NCI-H1930 (cell line): ENCODE data around the gene CHN1.

Experiments
- DNase-seq, 2 experiments: peaks; one replicate each; lab custom pipeline; 2025; lab: John Stamatoyannopoulos, UW

The CHN1 gene

DNA sequence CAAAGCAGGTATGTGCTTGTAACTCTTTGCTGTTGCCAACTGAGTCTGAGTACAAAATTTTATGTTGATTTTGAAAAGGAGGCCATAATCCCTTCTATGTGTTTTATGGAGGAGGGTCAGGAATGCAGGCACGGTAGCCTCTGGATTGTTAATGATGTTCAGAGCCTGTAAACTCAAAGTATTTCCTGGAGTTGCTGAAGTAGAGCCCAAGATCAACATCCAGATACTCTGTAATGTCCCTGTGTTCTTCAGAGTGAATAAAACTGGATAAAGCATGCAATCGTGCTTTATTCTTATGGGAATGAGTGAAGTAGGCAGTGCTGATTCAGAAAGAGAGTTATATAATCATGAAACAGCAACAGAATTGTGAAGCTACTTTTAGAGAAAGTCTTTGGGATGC, 179.1 kb downstream of the CHN1 start:
- no peak for DNase-seq

DNA sequence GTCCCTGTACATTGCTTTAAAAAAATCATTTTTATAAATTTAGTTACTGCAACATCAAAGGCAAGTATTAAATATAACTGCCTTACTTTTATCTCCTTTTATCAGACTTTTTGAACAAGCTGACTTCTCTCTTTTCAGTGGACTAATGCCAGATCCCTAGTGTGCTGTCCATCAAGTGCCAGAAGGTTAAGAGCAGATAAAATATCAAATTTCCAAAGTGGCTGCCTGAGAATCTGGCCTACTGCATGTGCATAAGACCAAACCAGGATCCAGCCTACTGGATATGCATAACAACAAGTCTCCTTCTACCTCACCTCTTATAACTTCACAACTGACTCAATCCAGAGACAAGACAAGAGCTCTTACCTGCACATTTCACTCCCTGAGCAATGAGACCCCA, 181.1 kb downstream of the CHN1 start:
- no peak for DNase-seq

DNA sequence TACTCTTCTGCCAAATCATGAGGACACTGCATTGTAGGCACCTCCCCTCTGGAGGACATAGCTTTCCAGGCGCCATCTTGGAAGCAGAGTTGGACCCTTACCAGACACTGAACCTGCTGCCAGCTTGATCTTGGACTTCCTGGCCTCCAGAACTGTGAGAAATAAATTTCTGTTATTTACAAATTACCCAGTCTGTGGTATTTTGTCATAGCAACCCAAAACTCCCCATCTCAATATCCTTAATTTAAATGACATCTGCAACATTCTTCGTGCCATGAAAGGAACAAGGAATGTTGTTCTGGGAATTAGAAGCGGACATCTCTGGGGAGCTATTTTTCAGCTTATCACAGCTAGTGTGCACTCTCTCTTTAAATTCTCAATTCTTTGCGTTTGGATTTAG, 183.6 kb downstream of the CHN1 start:
- DNase-seq: no peak

DNA sequence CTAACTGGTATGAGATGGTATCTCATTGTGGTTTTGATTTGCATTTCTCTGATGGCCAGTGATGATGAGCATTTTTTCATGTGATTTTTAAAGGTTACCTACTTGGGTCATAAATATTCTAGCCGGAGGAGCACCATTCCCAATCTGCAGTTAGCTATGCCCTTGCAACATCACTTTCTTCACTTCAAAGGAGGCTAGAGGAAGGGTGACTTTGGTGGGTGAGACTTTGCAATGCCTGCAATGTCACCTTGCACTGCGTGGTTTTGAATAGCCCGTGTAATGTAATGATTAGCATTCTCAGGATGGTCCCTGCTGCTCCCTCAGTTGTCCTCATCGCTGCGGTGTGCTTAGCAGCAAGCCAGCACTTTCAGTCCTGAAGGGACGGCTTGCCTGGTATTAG, 184.8 kb downstream of the CHN1 start:
- DNase-seq: no peak

DNA sequence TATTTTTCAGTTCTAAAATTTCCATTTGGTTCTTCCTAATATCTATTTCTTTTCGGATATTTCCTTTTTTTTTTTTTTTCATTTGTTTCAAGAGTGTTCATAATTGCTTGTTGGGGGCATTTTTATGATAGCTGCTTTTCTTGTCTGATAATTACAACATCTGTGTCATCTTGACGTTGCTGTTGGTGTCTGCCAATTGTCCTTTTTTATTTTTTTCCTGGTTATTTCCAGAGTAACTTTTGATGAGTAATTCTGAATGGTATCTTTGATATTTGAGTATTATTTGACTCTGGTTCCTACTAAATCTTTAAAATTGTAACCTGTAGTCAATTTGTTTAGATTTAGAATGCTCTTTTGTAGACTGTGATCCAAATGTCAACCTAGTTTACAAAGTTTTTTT, 189.7 kb downstream of the CHN1 start:
- no peak for DNase-seq

DNA sequence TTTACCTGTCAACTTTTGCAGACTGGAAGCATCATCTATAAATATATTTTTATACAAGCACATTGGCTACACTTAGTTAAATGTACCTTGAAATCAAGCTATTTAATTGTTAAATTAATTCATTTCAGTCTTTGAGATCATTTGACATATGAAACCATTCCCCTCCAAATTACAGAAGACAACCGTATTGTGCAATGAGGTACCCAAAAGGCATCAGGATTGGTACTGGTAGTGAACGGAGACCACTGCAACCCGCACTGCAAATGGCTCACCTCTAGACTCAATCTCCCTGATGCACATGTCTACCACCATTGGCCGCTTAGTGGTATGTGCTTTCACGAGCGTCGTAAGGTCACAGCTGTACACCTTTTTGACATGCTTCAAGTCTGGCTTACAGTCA, 193.1 kb downstream of the CHN1 start:
- no peak for DNase-seq

DNA sequence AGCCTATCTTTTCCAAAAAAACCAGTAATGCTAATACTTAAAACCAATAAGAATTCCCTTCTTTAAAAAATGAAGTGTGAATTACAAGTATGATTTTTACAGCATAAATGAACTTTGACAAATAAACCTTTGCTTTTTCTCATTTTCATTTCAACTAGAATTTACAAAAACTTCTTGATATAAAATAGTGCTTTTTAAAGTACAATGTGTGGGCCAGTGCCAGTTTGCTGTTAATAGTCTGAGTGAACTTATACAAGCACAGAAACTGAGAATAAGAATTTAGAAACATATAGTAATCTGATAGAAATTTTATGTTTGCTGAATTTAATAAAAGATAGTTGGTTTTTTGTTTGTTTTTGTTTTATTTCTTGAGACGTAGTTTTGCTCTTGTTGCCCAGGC, 197.2 kb downstream of the CHN1 start:
- no peak for DNase-seq

DNA sequence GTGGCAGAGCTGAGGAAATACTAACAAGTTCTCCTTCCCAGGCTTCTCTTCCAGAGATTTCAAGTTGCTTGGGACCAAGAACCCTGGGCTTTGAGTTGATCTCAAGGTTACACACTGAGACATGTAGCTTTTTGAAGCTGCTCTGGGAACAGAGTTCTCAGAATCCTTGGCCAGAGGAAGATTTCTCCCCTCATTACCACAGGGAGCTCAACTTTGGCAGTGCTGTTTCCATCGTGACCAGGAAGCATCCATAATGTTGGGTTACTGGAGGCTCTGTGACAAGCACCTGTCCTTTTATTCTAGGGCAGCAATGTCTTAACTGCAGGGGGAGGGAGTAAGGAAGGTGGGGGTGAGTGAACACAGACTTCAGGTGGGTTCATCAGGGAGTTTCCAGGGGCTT, 199.4 kb downstream of the CHN1 start:
- no peak for DNase-seq

DNA sequence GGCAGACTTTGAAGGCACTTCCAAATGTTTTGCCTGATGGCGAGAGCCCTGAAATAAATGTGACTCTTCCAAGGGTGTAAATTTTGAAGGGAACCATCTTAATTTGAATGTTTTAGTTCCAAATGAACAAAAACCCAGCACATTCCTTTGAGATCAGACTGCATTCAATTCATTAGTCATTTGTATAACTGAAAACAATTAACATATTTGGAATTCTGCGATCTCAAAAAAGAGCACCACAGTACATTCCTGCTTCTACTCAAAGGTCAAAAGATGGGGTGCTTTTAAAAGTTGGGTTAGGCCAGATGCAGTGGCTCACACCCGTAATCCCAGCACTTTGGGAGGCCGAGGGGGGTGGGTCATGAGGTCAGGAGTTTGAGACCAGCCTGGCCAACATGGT, 202.7 kb downstream of the CHN1 start:
- DNase-seq: no peak

DNA sequence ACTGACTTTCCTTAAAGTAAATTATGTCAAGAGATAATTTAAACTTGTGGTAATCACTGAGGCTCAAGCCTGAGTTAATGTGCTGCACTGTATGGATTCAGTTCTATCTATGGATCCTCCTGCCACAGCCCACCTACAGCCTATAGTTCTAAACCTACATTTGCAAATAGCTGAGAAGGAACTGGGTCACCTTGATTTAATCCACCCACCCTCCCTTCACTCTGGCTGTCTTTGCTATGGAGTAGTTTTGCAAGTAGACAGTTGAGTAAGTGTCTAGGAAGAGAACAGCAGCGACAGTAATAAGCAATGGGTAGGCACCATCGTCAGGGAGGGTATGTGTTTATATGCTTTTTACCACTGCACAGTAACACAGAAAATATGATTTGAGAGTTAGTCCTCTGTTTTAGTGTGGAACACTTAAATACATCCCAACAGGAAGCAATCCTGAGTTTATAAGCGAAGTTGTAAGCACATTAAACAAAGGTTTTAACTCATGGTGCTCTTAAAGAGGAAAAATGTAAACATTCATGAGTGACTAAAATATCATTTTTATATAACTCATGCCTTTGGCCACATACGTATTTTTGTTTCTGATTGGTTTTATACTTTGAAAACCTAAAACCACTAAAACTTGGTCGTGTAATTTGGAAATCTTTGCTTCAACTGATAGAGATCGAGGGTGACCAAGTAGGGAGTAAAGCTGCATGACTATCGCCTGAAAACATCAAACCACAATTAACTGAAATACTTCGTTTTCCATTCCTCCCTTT, 204.6 kb downstream of the CHN1 start:
- DNase-seq: no peak

DNA sequence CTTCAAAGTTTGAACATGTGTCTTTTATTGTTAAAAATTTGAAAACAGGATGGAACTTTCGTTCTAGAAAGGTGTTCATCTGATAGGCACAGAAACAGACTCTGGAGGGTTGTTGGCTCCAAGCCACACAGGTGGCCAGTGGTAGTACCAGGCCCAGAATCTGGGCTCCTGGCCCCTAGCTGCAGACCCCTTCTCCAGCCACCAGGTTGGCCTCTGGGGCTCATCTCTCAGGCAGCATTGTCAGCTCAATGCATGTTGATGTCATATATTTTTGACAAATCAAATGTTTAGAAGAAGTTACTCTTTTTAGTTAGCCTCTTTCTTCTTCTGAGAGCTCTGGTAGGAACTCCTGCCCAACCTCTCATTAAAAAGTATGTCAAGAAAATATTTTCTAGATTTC, 206.4 kb downstream of the CHN1 start:
- no peak for DNase-seq

DNA sequence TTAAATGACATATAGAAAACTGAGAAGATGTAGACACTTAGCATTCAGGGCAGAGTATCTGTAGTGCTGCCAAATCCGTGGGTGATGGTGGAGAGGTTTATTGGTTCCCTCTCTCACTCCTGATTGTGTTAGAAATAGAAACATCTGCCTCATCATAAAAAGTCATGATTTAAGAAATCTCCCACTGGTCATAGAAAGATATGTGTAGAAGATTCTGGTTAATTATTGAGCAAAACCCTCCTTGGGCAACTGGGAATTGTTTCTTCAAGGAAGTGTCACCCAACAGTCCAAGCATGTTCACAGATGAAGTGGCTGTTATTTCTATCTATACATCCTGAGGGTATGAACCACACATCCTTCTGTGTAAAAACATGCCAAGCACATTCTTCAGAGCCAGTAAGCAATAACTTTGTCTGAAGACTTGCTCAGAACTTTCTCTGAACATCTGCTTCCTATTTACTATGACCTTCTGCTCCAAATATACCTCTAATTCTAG, 207.4 kb downstream of the CHN1 start:
- no peak for DNase-seq

DNA sequence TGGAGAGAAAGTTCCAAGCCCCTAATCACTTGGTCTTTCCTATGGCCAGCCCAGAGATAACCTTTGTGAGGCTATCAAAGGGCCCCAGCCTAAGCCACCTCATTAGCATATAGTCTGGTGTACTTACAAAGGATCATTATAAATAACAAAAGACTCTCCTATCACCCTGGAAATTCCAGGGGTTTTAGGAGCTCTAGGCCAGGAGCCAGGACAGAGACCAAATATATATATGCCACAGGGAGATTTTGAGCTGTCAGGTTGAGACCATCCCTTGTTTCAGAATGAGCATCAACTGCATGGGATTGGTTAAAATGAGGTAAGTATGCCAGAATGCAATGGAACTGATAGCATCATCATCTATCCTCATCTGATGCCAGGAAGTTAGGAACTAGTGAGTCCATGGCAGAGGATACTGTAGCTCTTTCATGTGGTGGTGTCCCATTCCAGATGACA, 208.8 kb downstream of the CHN1 start:
- no peak for DNase-seq

DNA sequence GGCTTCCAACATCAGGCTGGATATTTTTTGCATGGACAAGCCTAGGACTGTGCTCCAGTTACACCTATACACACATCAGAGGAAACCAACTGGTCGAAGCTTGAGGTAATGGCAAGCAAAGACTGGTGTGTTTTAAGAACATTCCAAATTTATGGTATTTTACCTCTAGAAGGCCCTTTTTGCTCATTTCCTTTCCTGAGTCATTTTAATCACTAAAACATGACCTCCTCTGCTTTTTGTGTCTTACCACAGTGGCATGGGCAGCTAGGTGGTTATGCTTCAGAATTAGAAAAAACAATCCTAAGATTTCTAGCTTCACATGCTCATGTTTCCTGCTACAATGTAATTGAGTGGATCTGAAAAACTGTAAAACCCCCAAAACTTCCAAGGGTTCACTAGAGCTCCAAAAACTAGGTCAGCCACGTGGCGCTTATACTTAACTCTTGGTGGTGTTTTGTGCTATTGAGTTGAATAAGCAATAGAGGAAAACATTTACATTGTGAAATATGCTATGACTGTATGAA, 210.3 kb downstream of the CHN1 start:
- no peak for DNase-seq

DNA sequence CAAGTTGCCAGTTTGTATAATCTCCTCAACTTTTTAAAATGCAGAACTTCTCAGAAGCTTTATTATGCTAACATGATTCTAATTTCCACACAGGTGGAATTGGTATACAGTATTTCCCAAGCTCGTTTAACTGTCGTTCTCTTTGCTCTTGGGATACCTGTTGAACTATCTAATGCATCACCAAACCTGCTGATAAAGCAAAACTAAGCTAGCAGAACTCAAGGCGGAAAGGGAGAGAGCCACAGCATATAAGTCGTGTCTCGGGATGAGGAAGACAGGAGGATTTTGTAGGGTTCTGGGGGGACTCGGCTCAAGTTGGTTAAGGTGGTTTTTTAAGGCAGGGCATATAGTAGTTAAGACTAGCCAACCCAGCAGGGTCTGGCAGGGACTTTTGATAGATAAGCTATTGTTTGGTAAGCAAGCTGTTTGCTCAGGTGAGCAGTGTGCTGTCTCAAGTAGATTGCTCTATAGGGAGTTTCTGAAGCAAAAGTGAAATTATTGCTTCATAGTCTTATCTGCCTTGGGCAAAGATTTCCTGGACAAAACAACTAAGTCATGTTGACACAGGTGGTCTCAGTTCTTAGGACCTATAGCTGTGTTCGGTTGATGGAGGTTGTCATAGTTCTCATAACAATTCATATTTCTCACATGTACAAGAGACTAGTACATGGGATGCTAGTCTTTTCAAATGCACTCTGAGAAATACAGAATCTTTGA, 212.7 kb downstream of the CHN1 start:
- DNase-seq: no peak

DNA sequence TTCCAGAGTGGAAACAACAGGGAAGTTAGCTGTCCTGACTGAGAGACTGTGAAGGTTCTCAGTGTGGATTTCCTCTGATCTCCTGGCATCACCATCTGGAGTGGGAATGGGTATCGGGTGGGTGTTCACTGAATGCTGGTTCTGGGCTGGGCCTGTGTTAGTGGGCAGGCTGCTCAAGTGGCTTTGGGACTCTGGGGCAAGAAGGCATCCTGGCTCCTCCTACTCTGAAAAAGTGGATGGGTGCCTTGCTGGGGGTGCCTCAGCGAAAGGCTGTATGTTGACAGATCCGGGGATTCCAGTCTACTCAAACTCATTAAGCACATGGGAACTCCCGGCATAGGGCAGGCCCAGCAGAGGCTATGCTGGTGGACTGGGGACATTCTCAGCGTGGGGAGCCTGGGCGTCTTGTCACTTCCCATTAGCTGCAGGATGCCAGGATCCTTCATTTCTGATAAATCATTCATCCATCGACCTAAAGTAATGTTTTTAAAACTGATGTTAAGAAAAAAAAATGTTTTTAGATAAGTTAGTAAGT, 213.4 kb downstream of the CHN1 start:
- DNase-seq: no peak

DNA sequence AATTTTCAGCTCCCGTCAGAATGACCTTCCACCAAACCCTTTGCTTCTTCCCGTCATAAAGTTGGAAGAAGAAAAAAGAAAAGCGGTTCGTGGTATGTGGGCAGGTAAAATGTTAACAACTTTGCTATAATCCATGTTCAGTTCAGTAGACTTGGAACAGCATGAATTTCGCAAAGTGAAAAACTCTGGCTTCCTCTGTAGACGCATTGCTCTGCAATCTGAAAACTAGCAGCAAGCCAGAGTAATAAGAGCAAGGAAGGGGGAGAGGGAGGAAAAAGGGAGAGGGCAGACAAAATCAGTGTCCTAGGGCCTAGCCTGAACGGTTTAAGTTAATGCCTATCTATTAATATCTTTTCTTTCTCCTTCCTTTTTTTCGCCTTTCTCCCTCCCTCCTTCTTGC, 214.2 kb downstream of the CHN1 start:
- no peak for DNase-seq

DNA sequence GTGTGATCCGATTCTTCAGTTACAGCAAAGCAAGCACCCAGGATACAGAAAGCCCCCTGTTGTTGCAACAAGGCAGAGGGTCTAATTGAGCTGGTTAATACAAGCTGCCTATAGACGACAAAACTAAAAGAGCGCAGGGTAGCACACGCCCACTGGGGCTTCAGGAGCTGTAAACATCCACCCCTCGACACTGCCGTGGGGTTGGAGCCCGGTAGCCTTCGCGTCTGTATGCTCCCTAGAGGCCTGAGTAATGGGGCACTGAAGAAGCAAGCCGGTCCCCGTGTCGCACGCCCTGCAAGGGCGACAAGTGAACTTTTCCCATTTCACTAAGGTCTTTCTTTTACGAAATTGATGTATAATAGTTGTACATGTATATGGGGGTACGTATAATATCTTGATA, 216.2 kb downstream of the CHN1 start:
- no peak for DNase-seq

DNA sequence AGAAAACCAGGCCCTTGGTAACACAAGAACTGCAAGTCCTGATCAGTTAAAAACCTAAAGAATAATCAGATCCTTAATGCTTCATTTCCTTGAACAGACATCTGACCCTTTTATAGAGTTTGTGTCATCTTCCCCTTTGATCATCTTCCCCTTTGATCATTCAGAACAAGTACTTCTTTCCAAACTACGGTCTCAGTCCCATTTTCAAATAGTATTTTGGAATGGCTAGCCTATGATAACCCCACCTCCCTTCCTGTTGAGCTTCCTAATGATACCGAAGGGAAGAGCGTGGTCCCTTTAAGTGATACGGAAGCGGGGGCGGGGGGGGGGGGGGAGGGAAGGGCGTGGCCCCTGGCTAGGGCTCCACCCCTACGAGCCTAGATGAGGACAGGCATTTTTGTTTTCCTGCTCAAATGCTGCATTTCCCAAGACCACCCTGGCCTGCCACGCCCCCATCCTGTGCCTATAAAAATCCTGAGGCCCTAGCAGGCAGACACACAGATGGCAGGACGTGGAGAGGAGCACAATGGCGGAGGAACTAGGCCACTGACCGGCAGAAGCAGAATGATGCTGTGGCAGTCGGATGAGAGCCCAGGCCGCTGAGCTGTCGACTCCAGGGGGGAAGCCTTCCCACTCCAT, 216.8 kb downstream of the CHN1 start:
- no peak for DNase-seq

DNA sequence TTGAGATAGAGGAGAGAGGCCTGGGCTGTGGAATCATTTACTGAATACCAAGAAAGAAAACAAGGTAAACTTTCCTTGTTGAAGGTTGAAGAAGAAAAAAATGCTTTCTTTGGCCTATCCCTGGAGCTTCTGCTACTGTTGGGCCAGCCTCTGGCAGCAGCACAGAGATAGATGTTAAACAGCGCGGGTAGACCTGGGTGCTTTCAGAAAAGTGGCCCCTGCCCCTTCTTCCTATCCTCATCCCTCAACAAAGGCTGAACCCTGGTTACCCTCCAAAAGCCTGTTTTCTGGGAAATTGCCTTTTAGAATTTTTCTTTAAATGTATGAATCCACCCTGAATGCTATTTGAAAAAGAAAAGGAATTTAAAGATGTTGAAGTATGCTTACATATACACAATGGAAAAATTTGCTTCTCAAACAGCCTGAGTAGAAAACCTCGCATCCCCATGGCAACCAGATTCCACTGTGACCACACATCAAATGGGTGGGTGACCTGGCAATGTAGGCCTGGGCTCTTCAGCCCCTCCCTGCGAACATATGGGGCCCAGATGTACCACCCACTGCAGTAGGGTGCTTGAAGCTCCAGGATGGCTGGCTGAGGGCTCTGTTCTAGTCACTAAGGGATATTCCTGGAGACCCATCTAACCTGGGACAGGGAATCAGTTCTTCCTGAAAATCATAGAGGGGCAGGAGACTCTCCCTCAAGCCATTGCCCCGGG, 217.5 kb downstream of the CHN1 start:
- no peak for DNase-seq

DNA sequence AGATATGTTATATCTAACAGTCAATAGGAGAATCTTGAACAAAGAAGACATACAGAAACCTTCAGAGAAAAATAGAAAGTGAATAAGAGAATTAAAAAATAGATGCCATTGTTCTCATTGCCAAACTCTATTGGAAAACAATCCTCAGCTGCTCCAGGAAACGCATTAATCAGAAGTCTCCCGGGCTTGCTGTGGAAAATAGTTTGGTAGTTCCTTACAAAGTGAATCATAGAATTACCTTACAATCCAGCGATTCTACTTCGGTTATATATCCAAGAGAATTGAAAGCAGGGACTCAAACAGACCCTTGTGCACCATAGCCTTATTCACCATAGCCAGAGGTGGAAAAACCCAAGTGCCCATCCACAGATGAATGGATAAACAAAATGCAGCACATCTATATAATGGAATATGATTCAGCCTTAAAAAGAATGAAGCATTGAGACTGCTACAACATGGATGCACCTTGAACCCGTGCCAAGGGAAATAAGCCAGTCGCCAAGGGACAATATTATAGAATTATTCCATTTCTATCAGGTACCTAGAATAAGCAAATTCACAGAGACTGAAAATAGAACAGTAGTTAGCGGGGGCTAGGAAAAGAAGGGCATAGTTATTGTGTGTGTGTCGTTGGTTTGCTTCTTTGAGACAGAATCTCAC, 219.0 kb downstream of the CHN1 start:
- DNase-seq: no peak
